ENCODE measurements around the gene SMIM33. TPM values are rescaled to one million over a fixed set of nuclear protein-coding genes. Genes with fewer than 3 reads are reported as not detected.

The SMIM33 gene
- total RNA-seq, 2 experiments from 2014 or later = 0.08 TPM; not detected in 1

- no peaks in the 10 kb centered on the region for H3K27me3 ChIP-seq (ENCODE audit: control insufficient read depth in 1 of 2, insufficient read depth in 2 of 2, low read length in 2 of 2)
- Mint-ChIP-seq H3K27ac (peak overlapping the region; percentile 92), H3K36me3 (ENCODE audit: low read depth) (peaks cover 30% of the 10 kb centered on the region), H3K4me3 (no peak overlapping the region), H3K9me3 (no peaks in the 10 kb centered on the region), H3K4me1 (ENCODE audit: low read depth) (peaks cover 88% of the 10 kb centered on the region), H3K27me3 (no peaks in the 10 kb centered on the region)
- POLR2A ChIA-PET = interaction anchor here (0.8 to 2.7 kb wide), 4 partner anchors 9 to 34 kb away, joined by 3 to 26 read pairs (median 7); partner anchors contain the start of genes DNAJC18 and STING1
- H3K4me1 ChIP-seq (ENCODE audit: insufficient read depth, low read length) = peaks cover 98% of the 10 kb centered on the region
- CTCF ChIA-PET = interaction anchor here (0.9 to 1.5 kb wide), 3 partner anchors 29 to 51 kb away, joined by 3 read pairs; no protein-coding TSS in a partner anchor
- TF ChIP-seq CTCF (IDR thresholded peaks at IDR 0.05) = no peak
- H3K27ac ChIP-seq (ENCODE audit: low read depth in 1 of 2, low read length in 2 of 2) = peak overlapping the region in 1 of 2 donors; percentile 65
- DNase-seq (no peak), ATAC-seq (ENCODE audit: poor library complexity) (no peak)
- peaks cover 35% of the 10 kb centered on the region for H3K36me3 ChIP-seq (ENCODE audit: insufficient read depth, low read length)
- no peaks in the 10 kb centered on the region for H3K9me3 ChIP-seq (ENCODE audit: control insufficient read depth in 1 of 2, insufficient read depth in 1 of 2, low read length in 2 of 2)
- no peak overlapping the region for H3K4me3 ChIP-seq (ENCODE audit: low read length)
- intact Hi-C loops (cut with DNase I, micrococcal nuclease) = loop anchor here (5.0 kb wide), 3 partner anchors 36 to 51 kb away; partner anchors contain the start of gene DNAJC18 (in 1 of the 2)
Measured at GRCh38 chr5:139473105-139473504, 2.3 kb downstream of the SMIM33 start.

- peaks cover 39% of the 10 kb centered on the region for H3K36me3 ChIP-seq (ENCODE audit: insufficient read depth, low read length)
- H3K9me3 Mint-ChIP-seq = no peaks in the 10 kb centered on the region
- H3K27ac ChIP-seq (ENCODE audit: low read depth in 1 of 2, low read length in 2 of 2) = peak overlapping the region in 1 of 2 donors; percentile 65
- ATAC-seq (ENCODE audit: poor library complexity) (no peak), DNase-seq (no peak)
- peak overlapping the region; percentile 92 for H3K27ac Mint-ChIP-seq
- ChIA-PET POLR2A (interaction anchor here (0.7 to 2.7 kb wide), 5 partner anchors 9 to 88 kb away, joined by 3 to 26 read pairs (median 6); partner anchors contain the start of genes DNAJC18, STING1 and UBE2D2), CTCF (interaction anchor here (0.9 to 1.5 kb wide), 3 partner anchors 30 to 51 kb away, joined by 3 read pairs; no protein-coding TSS in a partner anchor)
- no peak for TF ChIP-seq CTCF (IDR thresholded peaks at IDR 0.05)
- no peaks in the 10 kb centered on the region for H3K27me3 ChIP-seq (ENCODE audit: control insufficient read depth in 1 of 2, insufficient read depth in 2 of 2, low read length in 2 of 2)
- H3K4me3 Mint-ChIP-seq = peak overlapping the region; percentile 45
- peaks cover 88% of the 10 kb centered on the region for H3K4me1 Mint-ChIP-seq (ENCODE audit: low read depth)
- H3K4me1 ChIP-seq (ENCODE audit: insufficient read depth, low read length) = peaks cover 98% of the 10 kb centered on the region
- H3K4me3 ChIP-seq (ENCODE audit: low read length) = no peak overlapping the region
- H3K27me3 Mint-ChIP-seq = no peaks in the 10 kb centered on the region
- intact Hi-C loops (cut with DNase I, micrococcal nuclease) = loop anchor here (5.0 kb wide), 3 partner anchors 36 to 51 kb away; partner anchors contain the start of gene DNAJC18 (in 1 of the 2)
- H3K9me3 ChIP-seq (ENCODE audit: control insufficient read depth in 1 of 2, insufficient read depth in 1 of 2, low read length in 2 of 2) = no peaks in the 10 kb centered on the region
- H3K36me3 Mint-ChIP-seq (ENCODE audit: low read depth) = peaks cover 35% of the 10 kb centered on the region
Measured at GRCh38 chr5:139473565-139473964, 2.8 kb downstream of the SMIM33 start.

- CTCF ChIA-PET = interaction anchor here (1.3 to 1.4 kb wide), 2 partner anchors 13 to 53 kb away, joined by 3 read pairs; partner anchors contain the start of gene ECSCR
- DNase-seq (peak in 5 of 14 experiments; percentile 24 to 75 (median 55)), ATAC-seq (ENCODE audit: poor library complexity) (peak; percentile 65)
- H3K27ac Mint-ChIP-seq = peak overlapping the region; percentile 92
- Histone ChIP-seq H3K4me3 (ENCODE audit: low read length) (peak overlapping the region; percentile 7), H3K36me3 (ENCODE audit: insufficient read depth, low read length) (peaks cover 54% of the 10 kb centered on the region), H3K4me1 (ENCODE audit: insufficient read depth, low read length) (peaks cover 98% of the 10 kb centered on the region), H3K9me3 (ENCODE audit: control insufficient read depth in 1 of 2, insufficient read depth in 1 of 2, low read length in 2 of 2) (no peaks in the 10 kb centered on the region), H3K27ac (ENCODE audit: low read depth in 1 of 2, low read length in 2 of 2) (peak overlapping the region in 1 of 2 donors; percentile 32), H3K27me3 (ENCODE audit: control insufficient read depth in 1 of 2, insufficient read depth in 2 of 2, low read length in 2 of 2) (no peaks in the 10 kb centered on the region)
- no peaks in the 10 kb centered on the region for H3K9me3 Mint-ChIP-seq
- no peaks in the 10 kb centered on the region for H3K27me3 Mint-ChIP-seq
- intact Hi-C loops (cut with DNase I, micrococcal nuclease) = loop anchor here (1.0 to 5.0 kb wide), 4 partner anchors 37 to 53 kb away; partner anchors contain the start of gene DNAJC18 (in 1 of the 2)
- peaks cover 44% of the 10 kb centered on the region for H3K36me3 Mint-ChIP-seq (ENCODE audit: low read depth)
- H3K4me1 Mint-ChIP-seq (ENCODE audit: low read depth) = peaks cover 82% of the 10 kb centered on the region
- no peak for TF ChIP-seq CTCF (IDR thresholded peaks at IDR 0.05)
- POLR2A ChIA-PET = interaction anchor here (0.7 to 1.8 kb wide), 4 partner anchors 20 to 93 kb away, joined by 3 to 9 read pairs (median 6); partner anchors contain the start of gene DNAJC18
- H3K4me3 Mint-ChIP-seq = peak overlapping the region; percentile 81
Measured at GRCh38 chr5:139474890-139475791, 4.3 kb downstream of the SMIM33 start.
